Right atrium auricular region (tissue), 2 donors: ENCODE results near the gene CHPT1. TPM values are rescaled to one million over a fixed set of nuclear protein-coding genes. Genes with fewer than 3 reads are reported as not detected.
"Not testable (repeated sequence)": the region's sequence is repeated elsewhere in the genome, so short reads cannot be mapped to it uniquely, and the experiment has no call there.

Experiments used
- DNase-seq: peaks from one replicate; pipeline ENCODE4 v3.0.0-alpha.2; 2019; ENCODE audit warnings: low spot score
- H3K27ac ChIP-seq, 2 donors: fragments of 200-600 bp; sonication (generic); 1 replicate in 1 of 2; 2 replicates in 1 of 2; pipeline ENCODE4 v1.5.1; 2016 to 2019
- H3K27me3 ChIP-seq, 2 donors: fragments of 200-600 bp; sonication (generic); one replicate each; pipeline versions ENCODE4 v1.5.1 to v1.6.0; 2017 to 2019
- H3K36me3 ChIP-seq: fragments of 200-600 bp; sonication (generic); one replicate; pipeline ENCODE4 v1.5.1; 2016
- H3K4me1 ChIP-seq, 2 donors: fragments of 200-600 bp; sonication (generic); one replicate each; pipeline versions ENCODE4 v1.5.1 to v1.6.0; 2017 to 2019
- H3K4me3 ChIP-seq, 2 donors: fragments of 200-600 bp; sonication (generic); 1 replicate in 1 of 2; 2 replicates in 1 of 2; pipeline ENCODE4 v1.5.1; 2017 to 2019; ENCODE audit warnings: mild to moderate bottlenecking in 1 of 2, moderate library complexity in 1 of 2
- H3K9me3 ChIP-seq, 2 donors: fragments of 200-600 bp; sonication (generic); one replicate each; pipeline ENCODE4 v1.5.1; 2019
- CTCF ChIP-seq, 2 donors: fragments of 200-600 bp; sonication (generic); IDR thresholded peaks; one replicate each; pipeline ENCODE4 v1.5.1; 2019; ENCODE audit warnings: antibody characterized with exemption in 2 of 2
- total RNA-seq, 2 donors: library from RNA; depleted of rRNA; stranded (reverse); fragments of >200 nt; gene quantifications; one replicate each; pipeline ENCODE4 v1.1.0, GENCODE V29; 2016

Gene CHPT1
- total RNA-seq, 2 donors from 2014 or later, result 97.9 to 137 TPM

DNA sequence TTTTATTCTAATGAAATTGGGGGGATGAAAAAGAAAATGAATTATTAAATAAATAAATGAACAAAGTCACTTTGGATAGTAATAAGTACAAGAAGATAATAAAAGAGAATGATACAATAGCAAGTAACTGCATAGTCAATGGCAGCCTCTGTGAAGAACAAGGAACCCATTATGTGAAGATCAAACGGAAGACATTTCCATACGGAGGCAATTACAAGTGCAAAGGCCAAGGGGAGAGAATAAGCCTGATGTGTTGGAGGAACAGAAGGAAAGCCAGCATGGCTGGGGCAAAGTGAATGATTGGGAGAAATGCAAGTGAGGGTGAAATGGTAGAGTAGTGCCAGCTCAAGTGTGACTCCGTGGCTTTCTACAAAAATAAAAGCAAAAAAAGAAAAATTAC, 43.9 kb upstream of the CHPT1 start:
- H3K27me3 ChIP-seq, result no peaks in the 10 kb centered on the region
- TF ChIP-seq CTCF (IDR thresholded peaks at IDR 0.05), result no peak
- H3K4me3 ChIP-seq, result no peak overlapping the region
- no peaks in the 10 kb centered on the region for H3K9me3 ChIP-seq
- H3K27ac ChIP-seq, result no peak overlapping the region
- H3K4me1 ChIP-seq, result no peaks in the 10 kb centered on the region
- H3K36me3 ChIP-seq, result no peaks in the 10 kb centered on the region
- no peak for DNase-seq

- no peak for DNase-seq
- H3K36me3 ChIP-seq, result no peaks in the 10 kb centered on the region
- H3K9me3 ChIP-seq, result no peaks in the 10 kb centered on the region
- no peak for TF ChIP-seq CTCF (IDR thresholded peaks at IDR 0.05)
- no peak overlapping the region for H3K27ac ChIP-seq
- H3K4me3 ChIP-seq, result no peak overlapping the region
- H3K27me3 ChIP-seq, result no peaks in the 10 kb centered on the region
- no peaks in the 10 kb centered on the region for H3K4me1 ChIP-seq
Measured at GRCh38 chr12:101654442-101654841, 43.0 kb upstream of the CHPT1 start.

GRCh38 chr12:101655393-101655792, 42.0 kb upstream of the CHPT1 start:
- Histone ChIP-seq H3K36me3 (no peaks in the 10 kb centered on the region), H3K27ac (no peak overlapping the region)

DNA sequence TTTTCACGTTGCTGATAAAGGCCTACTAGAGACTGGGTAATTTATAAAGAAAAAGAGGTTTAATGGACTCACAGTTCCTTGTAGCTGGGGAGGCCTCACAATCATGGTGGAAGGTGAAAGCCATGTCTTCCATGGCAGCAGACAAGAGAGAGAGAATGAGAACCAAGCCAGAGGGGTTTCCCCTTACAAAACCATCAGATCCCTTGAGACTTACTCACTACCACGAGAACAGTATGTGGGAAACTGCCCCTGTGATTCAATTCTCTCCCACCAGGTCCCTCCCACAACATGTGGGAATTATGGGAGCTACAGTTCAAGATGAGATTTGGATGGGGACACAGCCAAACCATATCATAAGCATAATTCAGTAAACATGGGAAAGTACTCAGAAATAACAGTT, 36.8 kb upstream of the CHPT1 start:
- not testable (repeated sequence) for DNase-seq, H3K27ac ChIP-seq, H3K9me3 ChIP-seq, H3K4me3 ChIP-seq, H3K36me3 ChIP-seq, H3K4me1 ChIP-seq, H3K27me3 ChIP-seq

More at GRCh38 chr12:101655393-101655792, 42.0 kb upstream of the CHPT1 start:
- DNase-seq, result no peak
- no peaks in the 10 kb centered on the region for H3K27me3 ChIP-seq
- no peaks in the 10 kb centered on the region for H3K4me1 ChIP-seq
- no peak for TF ChIP-seq CTCF (IDR thresholded peaks at IDR 0.05)
- no peak overlapping the region for H3K4me3 ChIP-seq
- no peaks in the 10 kb centered on the region for H3K9me3 ChIP-seq

DNA sequence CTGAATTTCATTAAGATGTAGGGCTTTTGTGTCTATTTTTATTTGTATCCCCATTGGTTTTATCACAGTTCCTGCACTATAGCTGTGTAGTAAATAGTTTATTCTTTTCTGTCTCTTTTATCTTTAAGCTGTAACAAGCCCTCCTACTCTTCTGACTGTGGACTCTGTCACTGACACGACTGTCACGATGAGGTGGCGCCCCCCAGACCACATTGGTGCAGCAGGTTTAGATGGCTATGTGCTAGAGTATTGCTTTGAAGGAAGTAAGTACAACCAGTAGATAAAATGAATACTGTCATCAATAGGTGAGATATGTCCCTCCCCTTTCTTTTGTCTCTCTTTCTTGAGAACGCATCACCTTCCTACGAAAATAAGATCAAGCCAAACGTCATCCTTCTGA, 34.1 kb upstream of the CHPT1 start:
- Histone ChIP-seq H3K27ac (no peak overlapping the region), H3K27me3 (no peaks in the 10 kb centered on the region), H3K9me3 (no peaks in the 10 kb centered on the region), H3K4me3 (no peak overlapping the region), H3K36me3 (no peaks in the 10 kb centered on the region), H3K4me1 (no peaks in the 10 kb centered on the region)
- no peak for TF ChIP-seq CTCF (IDR thresholded peaks at IDR 0.05)
- no peak for DNase-seq

- Histone ChIP-seq H3K27ac (no peak overlapping the region), H3K4me3 (no peak overlapping the region), H3K4me1 (no peaks in the 10 kb centered on the region), H3K9me3 (no peaks in the 10 kb centered on the region), H3K36me3 (no peaks in the 10 kb centered on the region), H3K27me3 (no peaks in the 10 kb centered on the region)
- no peak for TF ChIP-seq CTCF (IDR thresholded peaks at IDR 0.05)
- no peak for DNase-seq
Measured at GRCh38 chr12:101664992-101665391, 32.4 kb upstream of the CHPT1 start.
